NOMO-1 treated with dmso at 0.1 percent for 144 hours (cell line): Measurements from ENCODE around the gene PAX8.
"Not testable (repeated sequence)": the region's sequence is repeated elsewhere in the genome, so short reads cannot be mapped to it uniquely, and the experiment has no call there.

Source experiments
- DNase-seq: peaks from one replicate; lab custom pipeline; 2025; ENCODE audit not compliant: unreplicated experiment; lab: John Stamatoyannopoulos, UW

PAX8 gene

GRCh38 chr2:113238871-113239839 lies 39.6 kb downstream of the PAX8 start:
- no peak for DNase-seq

DNA sequence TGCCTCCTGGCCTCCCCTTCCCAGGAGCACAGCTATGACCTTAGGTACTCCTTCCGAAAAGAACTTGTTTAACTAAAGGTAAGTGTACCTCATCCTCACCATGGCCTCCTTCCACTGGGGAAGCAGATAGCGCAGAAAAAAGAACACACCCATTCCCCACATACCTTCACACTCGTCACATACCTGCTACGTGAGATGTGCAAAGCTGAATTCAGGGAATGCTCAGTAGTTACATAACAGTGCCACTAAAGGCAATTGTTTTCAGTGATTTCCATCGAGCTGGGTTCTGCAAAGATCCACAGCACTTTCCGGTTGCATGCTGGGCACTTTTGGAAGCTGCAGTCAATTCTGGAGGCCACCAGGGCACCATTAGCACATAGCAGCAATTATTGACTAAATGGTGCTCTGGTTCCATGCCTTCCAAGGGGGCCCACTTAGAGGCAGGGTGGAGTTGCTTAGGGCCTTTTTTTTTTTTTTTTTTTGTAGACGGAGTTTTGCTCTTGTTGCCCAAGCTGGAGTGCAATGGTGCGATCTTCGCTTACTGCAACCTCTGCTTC lies 41.0 kb downstream of the PAX8 start:
- DNase-seq, result no peak

DNA sequence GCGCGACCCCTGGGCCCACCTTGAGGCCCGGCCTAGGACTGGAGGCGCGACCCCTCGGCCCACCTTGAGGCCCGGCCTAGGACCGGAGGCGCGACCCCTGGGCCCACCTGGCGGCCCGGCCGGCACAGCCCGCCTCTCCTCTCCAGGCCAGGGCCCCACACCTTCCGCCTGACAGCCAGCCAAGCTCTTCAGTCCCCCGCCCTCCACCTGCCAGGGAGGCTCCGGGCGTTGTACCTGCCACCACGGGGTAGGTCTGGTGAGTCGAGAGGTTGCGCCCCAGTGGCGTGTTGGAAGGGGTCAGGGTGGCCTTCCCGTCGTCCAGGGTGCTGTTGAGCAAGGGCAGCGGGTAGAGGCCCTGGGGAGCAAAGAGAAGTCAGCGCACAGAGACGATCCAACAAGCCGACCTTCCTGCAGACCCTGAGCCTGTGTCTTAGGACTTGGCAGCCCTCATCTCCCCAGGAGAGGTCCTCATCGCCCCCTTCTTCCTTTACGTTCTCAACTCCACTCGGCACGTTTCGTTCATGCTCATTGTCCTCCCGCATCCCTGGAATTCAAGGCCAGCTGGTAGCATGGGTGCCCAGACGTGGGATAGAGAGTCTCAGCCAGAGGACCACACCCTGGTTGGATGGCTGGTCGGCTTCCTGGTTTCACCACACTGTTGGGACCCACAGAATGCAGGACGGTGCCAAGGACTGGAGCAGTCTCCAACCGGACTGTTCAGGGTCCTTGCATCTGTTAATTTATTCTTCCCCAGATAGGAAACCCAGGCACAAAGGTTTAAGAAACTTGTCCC lies 42.2 kb downstream of the PAX8 start:
- no peak for DNase-seq

GRCh38 chr2:113235347-113236226 lies 43.1 kb downstream of the PAX8 start:
- DNase-seq, result not testable (repeated sequence)

- DNase-seq, result no peak
Measured at GRCh38 chr2:113234721-113235346, 43.9 kb downstream of the PAX8 start.

DNA sequence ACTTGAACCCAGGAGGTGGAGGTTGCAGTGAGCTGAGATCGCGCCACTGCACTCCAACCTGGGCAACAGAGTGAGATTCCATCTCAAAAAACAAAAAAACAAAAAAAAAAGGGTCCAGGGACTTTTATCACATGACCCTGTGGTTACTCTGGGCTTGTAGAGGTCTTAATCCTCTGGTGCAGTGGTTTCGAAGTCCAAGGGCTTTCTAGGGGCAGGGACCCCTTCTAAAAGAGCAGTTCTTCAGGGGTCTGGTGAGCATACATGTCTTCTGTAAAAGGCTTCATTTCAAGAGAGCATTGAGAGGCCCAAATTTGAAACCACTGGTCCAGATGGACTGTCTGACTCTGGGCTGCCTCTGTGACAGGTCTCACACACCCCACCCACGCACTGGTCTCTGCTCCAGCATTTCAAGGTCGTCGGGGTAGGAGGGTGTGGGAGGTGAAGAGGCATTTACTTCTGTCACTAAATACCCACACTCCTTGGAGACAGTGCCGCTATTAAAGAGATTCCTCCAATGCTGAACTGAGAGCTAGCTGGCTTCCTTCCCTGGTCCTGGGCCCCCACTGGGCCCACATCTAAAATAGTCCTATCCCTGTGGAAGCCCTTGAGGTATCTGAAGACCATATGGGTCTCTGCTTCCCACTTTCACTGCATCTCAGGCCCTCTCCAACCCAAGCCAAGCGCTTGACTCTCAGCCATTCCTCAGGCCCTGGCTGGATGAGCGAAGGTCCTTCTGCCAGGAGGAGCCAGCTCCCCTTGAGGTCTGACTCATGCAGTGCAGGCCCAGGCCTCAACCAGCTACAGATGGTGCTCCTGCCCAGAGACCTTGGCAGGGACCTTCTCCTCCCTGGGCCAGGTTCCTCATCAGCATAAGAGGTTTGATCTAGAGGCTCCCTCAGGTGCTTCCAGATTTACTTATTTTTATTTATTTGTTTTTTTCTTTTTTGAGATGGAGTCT lies 44.8 kb downstream of the PAX8 start:
- no peak for DNase-seq

DNA sequence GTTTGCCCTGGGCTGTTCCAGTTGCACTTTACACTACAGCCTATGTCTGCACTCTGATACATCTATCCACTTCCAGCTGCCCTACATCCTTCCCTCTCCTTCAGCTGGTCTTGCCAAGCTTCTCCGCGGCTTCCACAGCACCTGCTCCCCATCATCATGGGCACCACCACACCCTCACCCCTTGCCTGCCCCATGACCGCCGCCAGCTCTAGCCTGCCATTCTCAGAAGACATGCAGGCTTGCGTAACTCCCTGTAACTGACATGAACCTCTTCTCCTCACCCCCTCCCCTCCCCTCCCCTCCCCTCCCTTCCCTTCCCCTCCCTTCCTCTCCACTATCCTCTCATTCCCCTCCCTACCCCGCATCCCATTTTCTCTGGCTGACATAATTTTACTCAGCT lies 46.0 kb downstream of the PAX8 start:
- no peak for DNase-seq

DNA sequence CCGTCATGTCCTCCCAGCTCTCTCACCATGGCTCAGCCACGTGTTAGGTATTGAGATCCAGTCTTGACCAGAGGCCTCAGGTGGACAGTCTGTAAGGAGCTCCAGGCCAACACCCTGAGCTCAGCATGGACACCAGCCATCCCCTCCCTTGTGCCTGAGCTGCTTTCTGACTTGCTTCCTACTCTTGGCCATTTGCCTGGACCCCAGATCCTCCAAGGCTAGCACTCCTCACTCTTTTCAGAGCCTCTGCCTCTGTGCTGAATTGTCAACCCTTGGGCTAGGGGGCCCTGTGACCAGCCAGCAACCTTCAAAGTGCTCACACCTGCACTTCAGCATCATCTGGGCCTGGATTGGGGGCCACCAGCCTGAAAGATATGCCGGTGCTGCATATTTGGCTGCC lies 46.6 kb downstream of the PAX8 start:
- no peak for DNase-seq

DNA sequence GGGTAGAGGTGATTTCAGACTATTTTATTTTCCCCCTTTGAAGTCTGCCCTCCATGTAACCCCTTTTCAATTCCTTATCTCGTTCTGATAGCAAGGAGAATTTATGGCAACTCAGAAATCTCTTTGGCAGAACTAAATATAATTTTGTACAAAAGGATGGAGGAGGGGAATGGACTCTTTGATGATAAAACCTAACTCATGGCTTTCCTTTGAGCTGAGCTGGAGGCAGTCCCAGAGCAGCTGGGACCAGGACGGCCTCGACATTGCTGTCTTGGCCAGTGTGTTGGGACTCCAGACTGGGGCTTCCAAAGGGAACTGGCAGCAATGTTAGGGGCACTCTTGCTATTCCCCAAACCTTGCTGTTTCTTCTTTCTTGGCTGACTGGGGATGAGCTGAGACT lies 47.7 kb downstream of the PAX8 start:
- no peak for DNase-seq

DNA sequence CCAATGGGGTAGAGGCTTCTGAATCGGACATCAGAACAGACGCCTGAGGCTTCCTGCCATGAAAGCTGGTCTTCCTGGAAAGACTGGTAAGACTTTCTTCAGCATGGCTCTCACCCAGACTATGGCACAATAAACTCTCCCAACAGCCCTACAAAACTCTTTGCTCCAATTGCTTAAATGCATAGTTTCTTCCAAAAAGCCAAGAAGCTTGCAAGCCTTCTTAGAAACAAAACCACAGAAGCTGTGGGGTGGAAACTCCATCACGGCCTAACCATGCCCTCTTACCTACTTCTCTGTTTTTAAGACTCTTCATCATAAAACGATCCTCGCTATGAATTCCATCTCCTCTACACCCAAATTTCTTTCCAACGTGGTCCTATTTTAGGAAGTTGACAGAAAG lies 48.2 kb downstream of the PAX8 start:
- no peak for DNase-seq

GRCh38 chr2:113229795-113230194 lies 48.9 kb downstream of the PAX8 start:
- no peak for DNase-seq

DNA sequence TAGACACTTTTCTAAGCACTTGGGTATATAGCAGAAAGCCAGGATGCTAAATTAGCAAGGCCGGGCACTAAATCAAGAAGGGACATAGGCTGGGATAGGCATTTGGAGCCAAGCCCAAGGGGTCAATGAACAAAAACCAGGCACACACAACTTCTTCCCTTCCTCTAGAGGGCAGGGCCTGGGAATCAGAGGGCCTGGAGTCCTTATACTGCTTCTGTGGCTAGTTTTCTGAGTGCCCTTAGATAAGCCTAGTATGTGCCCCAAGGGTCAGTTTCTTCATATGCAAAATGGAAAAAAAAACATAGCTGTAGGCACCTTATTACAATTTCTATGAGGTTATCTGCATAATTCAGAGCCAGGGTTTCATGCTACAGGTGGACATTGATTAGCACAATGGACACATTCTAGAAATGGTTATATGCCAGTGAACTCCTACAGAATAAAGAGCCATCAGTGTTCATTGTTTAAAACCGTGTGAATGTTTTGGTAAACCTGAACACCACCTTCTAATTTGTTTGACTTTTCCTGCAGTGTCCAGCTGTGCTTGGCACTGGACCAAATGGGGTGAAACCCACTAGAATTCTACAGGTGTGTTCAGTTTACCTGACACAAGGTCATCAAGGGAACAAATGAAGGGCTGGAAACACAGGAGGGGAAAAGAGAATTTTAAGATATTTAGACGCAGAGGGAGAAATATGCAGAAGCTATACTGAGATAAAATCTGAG lies 49.6 kb downstream of the PAX8 start:
- DNase-seq, result no peak

- no peak for DNase-seq
Measured at GRCh38 chr2:113228351-113228750, 50.4 kb downstream of the PAX8 start.

- no peak for DNase-seq
Measured at GRCh38 chr2:113227698-113228097, 51.0 kb downstream of the PAX8 start.

DNA sequence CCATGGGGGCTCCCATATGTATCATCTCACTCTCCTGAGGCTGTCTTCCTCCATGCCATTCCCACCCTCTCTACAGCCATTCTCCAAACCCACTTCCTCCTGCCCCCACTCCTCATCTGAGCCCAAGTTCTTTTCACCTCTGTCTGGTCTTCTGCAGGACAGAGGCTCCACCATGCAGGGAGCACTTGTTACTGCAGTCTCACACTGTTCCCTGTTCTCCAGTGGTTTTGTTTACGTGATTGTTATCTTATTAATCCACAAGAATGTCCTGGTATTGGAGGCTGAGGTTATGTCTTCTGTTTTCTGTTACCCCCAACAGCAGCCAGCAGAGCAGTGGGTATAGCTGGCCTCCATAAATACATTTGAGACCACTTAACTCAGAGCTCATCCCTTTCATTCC lies 51.4 kb downstream of the PAX8 start:
- no peak for DNase-seq

- no peak for DNase-seq
Measured at GRCh38 chr2:113226462-113226861, 52.3 kb downstream of the PAX8 start.

DNA sequence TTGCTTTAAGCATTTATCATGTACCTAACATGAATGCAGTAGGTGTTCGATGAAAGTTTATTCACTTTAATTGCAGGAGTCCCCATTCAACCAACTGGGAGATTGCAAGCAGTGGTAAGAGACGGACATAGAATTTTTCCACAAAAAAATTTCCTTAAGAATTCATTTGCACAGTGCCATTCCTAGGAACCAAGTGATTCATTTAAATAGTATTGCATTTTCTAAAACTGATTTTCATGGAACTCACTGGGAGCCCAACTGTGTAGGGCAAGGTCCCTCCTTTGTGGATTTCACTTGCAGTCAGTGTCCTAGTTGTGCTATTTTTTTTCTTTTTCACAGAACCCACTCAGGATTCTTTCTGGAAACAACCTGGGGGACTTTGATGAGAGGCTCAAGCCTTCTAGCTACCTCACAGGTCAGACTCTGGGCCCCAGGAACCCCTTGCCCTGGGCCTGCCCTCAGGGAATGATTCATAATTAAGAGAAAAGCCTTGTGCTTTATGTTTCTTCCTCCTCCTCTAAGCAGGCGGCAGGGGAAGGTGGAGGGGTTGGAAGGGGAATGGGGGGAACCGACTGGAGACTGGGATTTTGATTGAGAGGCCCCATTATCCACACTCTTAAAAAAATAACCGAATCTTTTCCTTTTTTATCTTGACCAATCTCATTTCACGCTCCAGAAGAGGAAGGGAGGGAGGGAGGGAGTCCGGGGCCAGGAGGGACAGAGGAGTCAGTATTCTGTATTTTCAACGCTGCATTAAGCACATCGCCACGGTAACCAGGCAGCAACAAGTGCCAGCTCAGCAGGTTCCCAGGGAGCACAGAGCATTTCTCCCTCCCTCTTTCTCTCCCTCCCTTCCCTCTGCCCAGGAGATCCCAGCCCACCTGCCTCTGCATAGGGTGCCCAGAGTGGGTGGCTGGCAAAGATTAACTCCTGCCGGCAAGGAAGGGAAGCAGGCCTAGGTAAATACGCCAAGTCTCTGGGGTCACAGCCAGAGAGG lies 53.2 kb downstream of the PAX8 start:
- no peak for DNase-seq
